ENCODE data around the gene KIAA0408.

DNA sequence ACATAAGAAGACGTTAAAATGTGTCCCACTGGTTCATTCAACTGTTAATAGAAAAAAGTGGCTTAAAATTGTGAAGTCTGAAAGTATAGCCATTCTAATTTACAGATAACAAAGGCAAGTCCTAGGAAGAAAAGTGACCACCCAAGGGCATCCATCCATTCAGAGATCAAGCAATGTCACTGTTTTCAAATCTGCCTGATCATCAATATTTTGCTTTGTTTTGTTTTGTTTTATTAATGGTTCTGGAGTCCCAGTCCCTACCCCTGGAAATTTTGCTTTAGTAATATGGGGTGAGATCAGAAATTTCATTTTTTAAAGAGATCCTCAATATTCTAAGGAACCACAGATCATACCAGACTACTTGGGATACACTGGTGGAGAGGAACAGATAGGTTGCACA lies 17.3 kb downstream of the KIAA0408 start:
- TF ChIP-seq POLR2A (IDR thresholded peaks at IDR 0.05), result no peak
- TF ChIP-seq, protein P1, sequence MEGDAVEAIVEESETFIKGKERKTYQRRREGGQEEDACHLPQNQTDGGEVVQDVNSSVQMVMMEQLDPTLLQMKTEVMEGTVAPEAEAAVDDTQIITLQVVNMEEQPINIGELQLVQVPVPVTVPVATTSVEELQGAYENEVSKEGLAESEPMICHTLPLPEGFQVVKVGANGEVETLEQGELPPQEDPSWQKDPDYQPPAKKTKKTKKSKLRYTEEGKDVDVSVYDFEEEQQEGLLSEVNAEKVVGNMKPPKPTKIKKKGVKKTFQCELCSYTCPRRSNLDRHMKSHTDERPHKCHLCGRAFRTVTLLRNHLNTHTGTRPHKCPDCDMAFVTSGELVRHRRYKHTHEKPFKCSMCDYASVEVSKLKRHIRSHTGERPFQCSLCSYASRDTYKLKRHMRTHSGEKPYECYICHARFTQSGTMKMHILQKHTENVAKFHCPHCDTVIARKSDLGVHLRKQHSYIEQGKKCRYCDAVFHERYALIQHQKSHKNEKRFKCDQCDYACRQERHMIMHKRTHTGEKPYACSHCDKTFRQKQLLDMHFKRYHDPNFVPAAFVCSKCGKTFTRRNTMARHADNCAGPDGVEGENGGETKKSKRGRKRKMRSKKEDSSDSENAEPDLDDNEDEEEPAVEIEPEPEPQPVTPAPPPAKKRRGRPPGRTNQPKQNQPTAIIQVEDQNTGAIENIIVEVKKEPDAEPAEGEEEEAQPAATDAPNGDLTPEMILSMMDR (IDR thresholded peaks at IDR 0.05), result no peak

Measured in prostate gland (tissue), 2 donors.